Peyer's patch (tissue), 4 donors: Measurements from ENCODE around the gene ADIPOR2.

ENCODE experiments used
- POLR2A ChIP-seq, 2 donors: fragments of 450-650 bp; IDR thresholded peaks; one replicate each; pipeline ENCODE4 v1.5.1; 2017; ENCODE audit warnings: antibody characterized with exemption in 2 of 2, mild to moderate bottlenecking in 2 of 2, moderate library complexity in 2 of 2
- TF ChIP-seq, protein P1 (sequence below), 6 experiments: fragments of 450-650 bp in 4 of 6; fragments of 200-600 bp in 2 of 6; sonication (generic) in 1 of 6; IDR thresholded peaks; one replicate each; pipeline ENCODE4 v1.5.1; 2017 to 2019; ENCODE audit warnings: antibody characterized with exemption in 6 of 6, mild to moderate bottlenecking in 3 of 6, moderate library complexity in 1 of 6

DNA sequence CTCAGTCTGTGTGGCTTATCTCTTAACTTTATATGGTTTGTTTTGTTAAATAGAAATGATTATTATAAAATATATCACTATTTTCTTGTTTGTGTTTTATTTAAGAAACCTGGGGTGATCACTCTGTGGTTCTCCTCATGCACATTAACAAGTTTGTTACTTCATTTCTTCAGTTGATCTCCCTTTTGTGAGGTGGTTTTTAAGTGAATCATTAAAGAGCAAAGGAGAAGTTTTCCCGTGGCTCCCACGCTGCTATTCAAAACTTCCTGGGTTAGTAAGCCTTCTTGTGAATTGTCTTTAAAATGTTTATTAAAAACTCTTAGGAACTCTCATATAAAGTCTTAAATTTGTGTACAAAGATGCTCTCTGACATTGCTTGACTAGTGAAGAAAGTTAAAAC, 11.8 kb downstream of the ADIPOR2 start:
- TF ChIP-seq, protein P1, sequence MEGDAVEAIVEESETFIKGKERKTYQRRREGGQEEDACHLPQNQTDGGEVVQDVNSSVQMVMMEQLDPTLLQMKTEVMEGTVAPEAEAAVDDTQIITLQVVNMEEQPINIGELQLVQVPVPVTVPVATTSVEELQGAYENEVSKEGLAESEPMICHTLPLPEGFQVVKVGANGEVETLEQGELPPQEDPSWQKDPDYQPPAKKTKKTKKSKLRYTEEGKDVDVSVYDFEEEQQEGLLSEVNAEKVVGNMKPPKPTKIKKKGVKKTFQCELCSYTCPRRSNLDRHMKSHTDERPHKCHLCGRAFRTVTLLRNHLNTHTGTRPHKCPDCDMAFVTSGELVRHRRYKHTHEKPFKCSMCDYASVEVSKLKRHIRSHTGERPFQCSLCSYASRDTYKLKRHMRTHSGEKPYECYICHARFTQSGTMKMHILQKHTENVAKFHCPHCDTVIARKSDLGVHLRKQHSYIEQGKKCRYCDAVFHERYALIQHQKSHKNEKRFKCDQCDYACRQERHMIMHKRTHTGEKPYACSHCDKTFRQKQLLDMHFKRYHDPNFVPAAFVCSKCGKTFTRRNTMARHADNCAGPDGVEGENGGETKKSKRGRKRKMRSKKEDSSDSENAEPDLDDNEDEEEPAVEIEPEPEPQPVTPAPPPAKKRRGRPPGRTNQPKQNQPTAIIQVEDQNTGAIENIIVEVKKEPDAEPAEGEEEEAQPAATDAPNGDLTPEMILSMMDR (IDR thresholded peaks at IDR 0.05), result no peak
- no peak for TF ChIP-seq POLR2A (IDR thresholded peaks at IDR 0.05)
